Caco-2 (cell line): Measurements from ENCODE around the gene LRRFIP1. TPM values are rescaled to one million over a fixed set of nuclear protein-coding genes. Genes with fewer than 3 reads are reported as not detected.

Source experiments
- BruUV-seq: library from RNA; stranded (reverse); fragments of 400-500 nt; replicated peaks from 2 replicates; lab custom pipeline; 2021; lab: Mats Ljungman, UMichigan
- CTCF ChIA-PET: fragments of 300-600 bp; sonication (Branson Sonifier 250); formaldehyde crosslinking; loops from one replicate; lab custom pipeline; 2022; ENCODE audit warnings: antibody characterized with exemption; lab: Charles Lee
- POLR2A ChIA-PET: fragments of 300-600 bp; sonication (Branson Sonifier 250); formaldehyde crosslinking; loops from one replicate; lab custom pipeline; 2022; ENCODE audit warnings: antibody characterized with exemption; lab: Charles Lee
- DNase-seq, 2 experiments: peaks; one replicate each; pipeline versions ENCODE4 v3.0.0 to v3.0.0-alpha.2; 2020 to 2022
- H3K27me3 ChIP-seq: replicated peaks from 2 replicates; pipeline ENCODE4 v1.6.0; 2011; ENCODE audit warnings: low read length; ENCODE audit not compliant: control insufficient read depth, insufficient read depth
- H3K36me3 ChIP-seq: 2 replicates; pipeline ENCODE4 v1.5.1; 2011; ENCODE audit warnings: low read length; ENCODE audit not compliant: control insufficient read depth, insufficient read depth
- H3K4me1 ChIP-seq: fragments of 250-450 bp; sonication (Bioruptor Pico); 2 replicates; pipeline ENCODE4 v1.5.1; 2020; ENCODE audit warnings: mild to moderate bottlenecking
- H3K4me3 ChIP-seq: 2 replicates; pipeline ENCODE4 v1.5.1; 2011; ENCODE audit warnings: low read depth, mild to moderate bottlenecking, control low read depth, low read length
- H3K9me3 ChIP-seq: fragments of 250-450 bp; sonication (Bioruptor Pico); 2 replicates; pipeline ENCODE4 v1.5.1; 2020; ENCODE audit warnings: mild to moderate bottlenecking, moderate library complexity
- H3K27ac Mint-ChIP-seq: one replicate; pipeline ENCODE4 v1.8.0; 2022; ENCODE audit warnings: mixed read lengths; ENCODE audit not compliant: unreplicated experiment
- H3K27me3 Mint-ChIP-seq: one replicate; pipeline ENCODE4 v1.8.0; 2022; ENCODE audit warnings: mixed read lengths; ENCODE audit not compliant: insufficient read depth, unreplicated experiment
- H3K36me3 Mint-ChIP-seq: one replicate; pipeline ENCODE4 v1.8.0; 2022; ENCODE audit warnings: mild to moderate bottlenecking, mixed read lengths; ENCODE audit not compliant: insufficient read depth, unreplicated experiment
- H3K4me1 Mint-ChIP-seq: one replicate; pipeline ENCODE4 v1.8.0; 2022; ENCODE audit warnings: low read depth, mixed read lengths; ENCODE audit not compliant: unreplicated experiment
- H3K4me3 Mint-ChIP-seq: one replicate; pipeline ENCODE4 v1.8.0; 2022; ENCODE audit warnings: mild to moderate bottlenecking, moderate library complexity, mixed read lengths; ENCODE audit not compliant: unreplicated experiment
- H3K9me3 Mint-ChIP-seq: one replicate; pipeline ENCODE4 v1.8.0; 2022; ENCODE audit warnings: mixed read lengths; ENCODE audit not compliant: unreplicated experiment
- intact Hi-C: fragments of 100-400 bp; cut with micrococcal nuclease; formaldehyde crosslinking; loops from one replicate; pipeline ENCODE4 v1.10.0; 2022; ENCODE audit not compliant: unreplicated experiment
- total RNA-seq: library from RNA; stranded (reverse); gene quantifications from 2 replicates; pipeline ENCODE4 v1.2.3, GENCODE V29; 2022
- TF ChIP-seq, protein P1 (sequence below), 2 experiments: fragments of 200-600 bp in 1 of 2; IDR thresholded peaks; 1 replicate in 1 of 2; 2 replicates in 1 of 2; pipeline versions ENCODE4 v1.5.1 to v1.8.0; 2011 to 2022; ENCODE audit warnings: antibody characterized with exemption in 1 of 2, control low read depth in 1 of 2, inconsistent platforms in 1 of 2, low read depth in 1 of 2, low read length in 1 of 2, mild to moderate bottlenecking in 1 of 2, moderate library complexity in 1 of 2; ENCODE audit not compliant: insufficient read depth in 1 of 2, severe bottlenecking in 1 of 2, unreplicated experiment in 1 of 2

The LRRFIP1 gene
- total RNA-seq, 1 experiment from 2014 or later: 37.1 TPM

GRCh38 chr2:237734905-237735623 lies 107.7 kb downstream of the LRRFIP1 start:
- no peaks in the 10 kb centered on the region for H3K9me3 Mint-ChIP-seq
- TF ChIP-seq, protein P1, sequence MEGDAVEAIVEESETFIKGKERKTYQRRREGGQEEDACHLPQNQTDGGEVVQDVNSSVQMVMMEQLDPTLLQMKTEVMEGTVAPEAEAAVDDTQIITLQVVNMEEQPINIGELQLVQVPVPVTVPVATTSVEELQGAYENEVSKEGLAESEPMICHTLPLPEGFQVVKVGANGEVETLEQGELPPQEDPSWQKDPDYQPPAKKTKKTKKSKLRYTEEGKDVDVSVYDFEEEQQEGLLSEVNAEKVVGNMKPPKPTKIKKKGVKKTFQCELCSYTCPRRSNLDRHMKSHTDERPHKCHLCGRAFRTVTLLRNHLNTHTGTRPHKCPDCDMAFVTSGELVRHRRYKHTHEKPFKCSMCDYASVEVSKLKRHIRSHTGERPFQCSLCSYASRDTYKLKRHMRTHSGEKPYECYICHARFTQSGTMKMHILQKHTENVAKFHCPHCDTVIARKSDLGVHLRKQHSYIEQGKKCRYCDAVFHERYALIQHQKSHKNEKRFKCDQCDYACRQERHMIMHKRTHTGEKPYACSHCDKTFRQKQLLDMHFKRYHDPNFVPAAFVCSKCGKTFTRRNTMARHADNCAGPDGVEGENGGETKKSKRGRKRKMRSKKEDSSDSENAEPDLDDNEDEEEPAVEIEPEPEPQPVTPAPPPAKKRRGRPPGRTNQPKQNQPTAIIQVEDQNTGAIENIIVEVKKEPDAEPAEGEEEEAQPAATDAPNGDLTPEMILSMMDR (IDR thresholded peaks at IDR 0.05; ENCODE audit: insufficient read depth in 1 of 2, low read depth in 1 of 2, low read length in 1 of 2, severe bottlenecking in 1 of 2, unreplicated experiment in 1 of 2): no peak
- CTCF ChIA-PET: no interaction called here
- H3K4me1 Mint-ChIP-seq: peaks cover 14% of the 10 kb centered on the region
- H3K27ac Mint-ChIP-seq: no peak overlapping the region
- intact Hi-C loops: no loop called here
- no TSS peak for BruUV-seq
- Histone ChIP-seq H3K4me1 (peaks cover 8% of the 10 kb centered on the region; the same call in 1 of the 2 replicates), H3K27me3 (no peaks in the 10 kb centered on the region), H3K4me3 (no peak overlapping the region), H3K36me3 (no peaks in the 10 kb centered on the region), H3K9me3 (no peaks in the 10 kb centered on the region)
- peaks cover 10% of the 10 kb centered on the region for H3K36me3 Mint-ChIP-seq
- POLR2A ChIA-PET: no interaction called here
- no peak overlapping the region for H3K4me3 Mint-ChIP-seq
- no peaks in the 10 kb centered on the region for H3K27me3 Mint-ChIP-seq
- DNase-seq: no peak

DNA sequence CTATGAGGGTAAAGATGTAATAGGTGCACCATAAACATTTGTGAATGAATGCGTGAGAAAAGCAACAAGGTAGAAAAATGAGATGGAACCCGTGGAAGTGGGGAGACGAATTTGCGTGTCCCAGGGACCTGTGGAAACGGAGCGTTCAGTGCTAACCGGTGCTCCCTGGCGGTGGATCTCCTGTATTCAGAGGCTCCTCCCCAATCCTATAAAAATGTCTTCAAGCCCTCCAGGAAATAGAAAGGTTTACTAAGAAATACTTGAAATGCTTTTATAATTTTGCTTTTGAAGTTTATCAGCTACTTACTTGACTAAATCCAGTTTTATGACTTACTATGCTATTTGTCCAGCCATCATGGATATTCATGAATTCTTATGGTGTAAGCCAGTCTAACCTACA lies 108.4 kb downstream of the LRRFIP1 start:
- Mint-ChIP-seq H3K4me3 (no peak overlapping the region), H3K9me3 (no peaks in the 10 kb centered on the region), H3K27me3 (no peaks in the 10 kb centered on the region), H3K27ac (no peak overlapping the region), H3K36me3 (peaks cover 12% of the 10 kb centered on the region), H3K4me1 (peaks cover 14% of the 10 kb centered on the region)
- no peaks in the 10 kb centered on the region for H3K27me3 ChIP-seq
- no peaks in the 10 kb centered on the region for H3K36me3 ChIP-seq
- BruUV-seq: no TSS peak
- intact Hi-C loops: no loop called here
- H3K4me3 ChIP-seq: no peak overlapping the region
- H3K4me1 ChIP-seq: peaks cover 8% of the 10 kb centered on the region; the same call in 1 of the 2 replicates
- H3K9me3 ChIP-seq: no peaks in the 10 kb centered on the region
- ChIA-PET CTCF (no interaction called here), POLR2A (no interaction called here)
- TF ChIP-seq, protein P1 (IDR thresholded peaks at IDR 0.05; ENCODE audit: insufficient read depth in 1 of 2, low read depth in 1 of 2, low read length in 1 of 2, severe bottlenecking in 1 of 2, unreplicated experiment in 1 of 2): no peak
- DNase-seq: no peak

DNA sequence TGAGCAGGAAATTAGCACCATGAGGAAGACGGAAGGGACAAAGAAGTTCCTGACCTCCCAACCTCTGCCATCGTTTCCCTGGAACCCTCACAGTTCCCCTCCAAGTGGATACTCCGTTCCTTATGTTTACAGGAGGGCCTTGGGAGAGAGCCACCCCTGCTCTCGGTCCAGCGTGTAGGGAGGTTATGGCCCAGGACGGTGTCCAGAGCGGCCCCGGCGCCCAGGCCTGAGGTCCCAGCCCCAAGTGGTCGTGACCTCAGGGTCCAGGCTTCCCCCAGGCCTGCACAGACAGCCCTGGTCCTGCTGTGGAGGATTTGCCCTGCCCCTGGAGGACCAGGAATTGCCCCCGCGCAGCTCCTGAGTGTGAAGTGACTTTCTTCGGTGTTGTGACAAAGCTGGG lies 109.4 kb downstream of the LRRFIP1 start:
- Mint-ChIP-seq H3K27me3 (no peaks in the 10 kb centered on the region), H3K4me1 (peaks cover 13% of the 10 kb centered on the region), H3K9me3 (no peaks in the 10 kb centered on the region), H3K36me3 (peaks cover 17% of the 10 kb centered on the region), H3K4me3 (no peak overlapping the region), H3K27ac (no peak overlapping the region)
- no peak overlapping the region for H3K4me3 ChIP-seq
- BruUV-seq: no TSS peak
- intact Hi-C loops: no loop called here
- H3K27me3 ChIP-seq: no peaks in the 10 kb centered on the region
- no peaks in the 10 kb centered on the region for H3K9me3 ChIP-seq
- CTCF ChIA-PET: no interaction called here
- H3K36me3 ChIP-seq: no peaks in the 10 kb centered on the region
- peaks cover 9% of the 10 kb centered on the region; the same call in 1 of the 2 replicates for H3K4me1 ChIP-seq
- POLR2A ChIA-PET: no interaction called here
- DNase-seq: no peak
- TF ChIP-seq, protein P1 (IDR thresholded peaks at IDR 0.05; ENCODE audit: insufficient read depth in 1 of 2, low read depth in 1 of 2, low read length in 1 of 2, severe bottlenecking in 1 of 2, unreplicated experiment in 1 of 2): no peak
